Measurements from ENCODE around the gene B3GAT1.

The B3GAT1 gene

GRCh38 chr11:134389464-134390180 is 22.4 kb downstream of the B3GAT1 start:
- no peak for DNase-seq

- no peak for DNase-seq
These were observed 23.5 kb downstream of the B3GAT1 start for GRCh38 chr11:134388590-134388989.

GRCh38 chr11:134387501-134387900 is 24.5 kb downstream of the B3GAT1 start:
- DNase-seq = no peak

- no peak for DNase-seq
These were observed 25.1 kb downstream of the B3GAT1 start for GRCh38 chr11:134386945-134387344.

- DNase-seq = no peak
These were observed 26.1 kb downstream of the B3GAT1 start for GRCh38 chr11:134385774-134386565.

- no peak for DNase-seq
These were observed 26.9 kb downstream of the B3GAT1 start for GRCh38 chr11:134385171-134385570.

GRCh38 chr11:134384406-134384805 is 27.6 kb downstream of the B3GAT1 start:
- DNase-seq = no peak

- DNase-seq = no peak
These were observed 28.3 kb downstream of the B3GAT1 start for GRCh38 chr11:134383576-134384221.

GRCh38 chr11:134382830-134383229 is 29.2 kb downstream of the B3GAT1 start:
- DNase-seq = no peak

GRCh38 chr11:134382257-134382656 is 29.8 kb downstream of the B3GAT1 start:
- no peak for DNase-seq

GRCh38 chr11:134380785-134381184 is 31.3 kb downstream of the B3GAT1 start:
- DNase-seq = no peak

- no peak for DNase-seq
These were observed 31.8 kb downstream of the B3GAT1 start for GRCh38 chr11:134380229-134380628.

- DNase-seq = no peak
These were observed 32.8 kb downstream of the B3GAT1 start for GRCh38 chr11:134379241-134379640.

- no peak for DNase-seq
These were observed 34.2 kb downstream of the B3GAT1 start for GRCh38 chr11:134377876-134378275.

GRCh38 chr11:134376150-134376921 is 35.7 kb downstream of the B3GAT1 start:
- no peak for DNase-seq

GRCh38 chr11:134374891-134375550 is 37.0 kb downstream of the B3GAT1 start:
- no peak for DNase-seq

- no peak for DNase-seq
These were observed 37.9 kb downstream of the B3GAT1 start for GRCh38 chr11:134374171-134374570.

GRCh38 chr11:134373591-134374052 is 38.4 kb downstream of the B3GAT1 start:
- DNase-seq = no peak

GRCh38 chr11:134372961-134373360 is 39.1 kb downstream of the B3GAT1 start:
- DNase-seq = peak; percentile 11

- no peak for DNase-seq
These were observed 39.5 kb downstream of the B3GAT1 start for GRCh38 chr11:134372536-134372935.

- DNase-seq = no peak
These were observed 40.4 kb downstream of the B3GAT1 start for GRCh38 chr11:134371436-134372185.

Data from DMS 273 treated with DMSO at 0.1 percent for 48 hours (cell line).